Stimulated activated CD8-positive, alpha-beta memory T cell treated with anti-CD3 and anti-CD28 coated beads, Interleukin-4, amount 100 ng/mL, for 24 hours (primary cell): ENCODE data around the gene HOXC5.
"Not testable (repeated sequence)": the region's sequence is repeated elsewhere in the genome, so short reads cannot be mapped to it uniquely, and the experiment has no call there.

Source experiments
- DNase-seq: peaks from one replicate; pipeline ENCODE4 v3.0.0-alpha.2; 2020; ENCODE audit warnings: low read depth

HOXC5 gene

GRCh38 chr12:54033980-54034784 is 1.3 kb downstream of the HOXC5 start:
- DNase-seq, result no peak

GRCh38 chr12:54034785-54035310 is 2.0 kb downstream of the HOXC5 start:
- no peak for DNase-seq

GRCh38 chr12:54035568-54036264 is 2.9 kb downstream of the HOXC5 start:
- no peak for DNase-seq

GRCh38 chr12:54036620-54037359 is 3.9 kb downstream of the HOXC5 start:
- DNase-seq, result no peak

- DNase-seq, result no peak
Measured at GRCh38 chr12:54037360-54038283, 4.8 kb downstream of the HOXC5 start.

GRCh38 chr12:54038284-54038870 is 5.5 kb downstream of the HOXC5 start:
- DNase-seq, result no peak

GRCh38 chr12:54038871-54039414 is 6.1 kb downstream of the HOXC5 start:
- DNase-seq, result no peak

- DNase-seq, result no peak
Measured at GRCh38 chr12:54039417-54040147, 6.7 kb downstream of the HOXC5 start.

- DNase-seq, result no peak
Measured at GRCh38 chr12:54040148-54040494, 7.3 kb downstream of the HOXC5 start.

GRCh38 chr12:54040648-54041047 is 7.8 kb downstream of the HOXC5 start:
- no peak for DNase-seq

GRCh38 chr12:54041097-54041690 is 8.3 kb downstream of the HOXC5 start:
- DNase-seq, result no peak

- not testable (repeated sequence) for DNase-seq
Measured at GRCh38 chr12:54042033-54042432, 9.2 kb downstream of the HOXC5 start.

- no peak for DNase-seq
Measured at GRCh38 chr12:54042970-54043853, 10.4 kb downstream of the HOXC5 start.

- no peak for DNase-seq
Measured at GRCh38 chr12:54044425-54045103, 11.7 kb downstream of the HOXC5 start.

GRCh38 chr12:54045401-54045800 is 12.6 kb downstream of the HOXC5 start:
- DNase-seq, result no peak

GRCh38 chr12:54045868-54046521 is 13.1 kb downstream of the HOXC5 start:
- DNase-seq, result no peak

GRCh38 chr12:54046809-54047159 is 13.9 kb downstream of the HOXC5 start:
- DNase-seq, result no peak
